NCI-H82 treated with DMSO at 0.1 percent for 48 hours (cell line): ENCODE results near the gene SPDYE2B.
"Not testable (repeated sequence)": the region's sequence is repeated elsewhere in the genome, so short reads cannot be mapped to it uniquely, and the experiment has no call there.

ENCODE experiments used
- DNase-seq: peaks from one replicate; lab custom pipeline; 2025; ENCODE audit not compliant: unreplicated experiment; lab: John Stamatoyannopoulos, UW

SPDYE2B gene

DNA sequence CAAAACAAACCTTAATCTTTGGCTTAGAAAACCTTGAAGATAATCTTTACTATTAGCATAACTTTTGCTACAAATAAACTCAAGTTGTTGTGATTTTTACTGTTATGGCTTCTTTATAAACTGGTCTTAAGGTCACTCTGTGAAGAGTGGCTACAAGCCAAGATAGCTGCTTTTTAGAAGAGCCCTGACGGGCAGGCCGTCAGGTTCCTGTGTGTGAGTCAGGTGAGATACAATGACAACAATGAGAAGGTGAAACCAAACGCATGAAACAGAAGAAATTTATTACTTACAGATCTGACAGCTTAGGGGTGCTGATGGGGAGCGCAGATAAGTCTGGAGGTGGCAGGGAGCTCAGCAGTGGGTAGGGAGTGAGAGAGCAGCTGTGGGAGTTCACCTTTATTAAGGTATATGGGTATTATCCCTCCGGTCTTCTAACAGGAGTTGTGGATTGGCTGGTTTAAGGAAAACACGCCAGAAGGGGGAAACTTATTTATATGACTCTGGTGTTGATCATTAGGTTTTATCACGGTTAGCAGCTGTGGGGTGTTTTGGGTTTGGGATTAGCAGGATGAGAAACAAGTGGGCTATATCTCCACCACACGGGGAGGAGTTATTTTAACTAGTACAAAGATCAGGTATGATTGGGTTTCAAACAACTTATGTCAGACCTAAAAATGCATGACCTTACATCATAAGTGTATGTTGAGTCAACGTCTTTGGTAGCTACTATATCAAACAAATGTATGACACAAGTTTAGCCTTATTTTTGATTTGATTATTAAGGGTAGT, 49.0 kb downstream of the SPDYE2B start:
- DNase-seq: not testable (repeated sequence)
